Activated CD4-positive, alpha-beta T cell treated with anti-CD3 and anti-CD28 coated beads for 4 hours (primary cell): ENCODE measurements around the gene ENOPH1.
"Not testable (repeated sequence)": the region's sequence is repeated elsewhere in the genome, so short reads cannot be mapped to it uniquely, and the experiment has no call there.

Source experiments
- DNase-seq, 2 donors: peaks; one replicate each; pipeline ENCODE4 v3.0.0-alpha.2; 2020

ENOPH1 gene

DNA sequence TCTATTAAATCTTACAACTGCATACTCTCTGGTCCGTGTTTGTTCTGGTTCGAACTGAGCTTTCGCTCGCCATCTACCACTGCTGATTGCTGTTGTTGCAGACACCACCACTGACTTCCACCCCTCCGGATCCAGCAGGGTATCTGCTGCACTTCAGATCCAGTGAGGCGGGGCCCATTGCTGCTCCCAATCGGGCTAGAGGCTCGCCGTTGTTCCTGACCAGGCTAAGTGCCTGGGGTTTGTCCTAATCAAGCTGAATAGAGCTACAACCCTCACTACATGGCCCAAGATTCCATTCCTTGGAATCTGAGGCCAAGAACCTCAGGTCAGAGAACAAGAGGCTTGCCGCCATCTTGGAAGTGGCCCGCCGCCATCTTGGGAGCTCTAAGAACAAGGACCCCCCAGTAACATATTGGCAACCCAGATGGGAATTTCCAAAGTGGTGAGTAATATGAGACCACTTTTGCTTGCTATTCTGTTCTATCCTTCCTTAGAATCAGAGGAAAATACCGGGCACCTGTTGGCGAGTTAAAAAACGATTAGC, 43.3 kb downstream of the ENOPH1 start:
- no peak for DNase-seq

GRCh38 chr4:82475931-82476330, 45.5 kb downstream of the ENOPH1 start:
- DNase-seq: not testable (repeated sequence)

GRCh38 chr4:82477469-82477868, 47.1 kb downstream of the ENOPH1 start:
- not testable (repeated sequence) for DNase-seq

DNA sequence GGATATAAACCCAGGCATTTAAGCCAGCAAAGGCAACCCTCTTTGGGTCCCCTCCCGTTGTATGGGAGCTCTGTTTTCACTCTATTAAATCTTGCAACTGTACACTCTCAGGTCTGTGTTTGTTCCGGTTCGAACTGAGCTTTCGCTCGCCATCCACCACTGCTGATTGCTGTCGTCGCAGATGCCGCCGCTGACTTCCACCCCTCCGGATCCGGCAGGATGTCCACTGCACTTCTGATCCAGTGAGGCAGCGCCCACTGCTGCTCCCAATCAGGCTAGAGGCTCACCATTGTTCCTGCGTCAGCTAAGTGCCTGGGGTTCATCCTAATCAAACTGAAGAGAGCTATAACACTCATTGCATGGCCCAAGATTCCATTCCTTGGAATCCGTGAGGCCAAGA, 49.2 kb downstream of the ENOPH1 start:
- DNase-seq: no peak

GRCh38 chr4:82480771-82481505, 50.5 kb downstream of the ENOPH1 start:
- no peak for DNase-seq

GRCh38 chr4:82481506-82481840, 51.1 kb downstream of the ENOPH1 start:
- DNase-seq: no peak

- no peak for DNase-seq
These were observed 52.0 kb downstream of the ENOPH1 start for GRCh38 chr4:82482387-82482786.

DNA sequence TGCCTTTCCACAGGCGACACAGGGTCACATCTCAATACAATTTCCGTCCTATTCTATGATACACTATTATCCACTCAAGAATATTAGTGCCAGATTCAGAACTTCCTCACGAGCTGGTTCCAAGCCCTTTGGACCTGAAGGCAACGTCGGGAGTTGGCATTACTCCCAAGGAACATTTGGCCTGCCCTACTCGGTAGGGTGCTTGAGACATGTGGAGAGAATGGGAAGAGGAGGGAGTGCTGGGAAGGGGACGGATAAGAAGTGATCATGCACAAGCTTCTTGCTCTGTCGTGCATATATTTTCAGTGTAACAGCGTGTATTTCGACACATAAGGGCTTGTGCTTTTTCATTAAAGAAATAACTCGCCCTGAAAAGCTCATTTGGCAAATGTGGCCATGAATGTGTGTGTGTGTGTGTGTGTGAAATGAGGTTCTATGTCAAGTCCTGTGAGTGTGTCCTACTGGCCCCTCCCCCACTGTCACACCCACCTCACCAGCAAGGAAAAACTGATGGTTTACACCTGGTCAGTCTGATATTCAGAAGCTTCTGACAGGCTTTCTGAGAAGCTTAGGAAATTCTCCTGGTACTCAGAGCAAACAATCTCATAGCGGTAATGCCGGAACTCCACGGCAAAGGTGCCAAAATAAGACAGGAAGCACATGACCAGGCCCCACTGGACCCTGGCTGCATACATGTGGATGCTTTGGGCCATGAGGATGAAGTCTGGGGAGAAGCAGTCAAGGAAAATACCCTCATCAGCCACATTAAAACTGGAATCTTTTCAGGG, 54.8 kb downstream of the ENOPH1 start:
- no peak for DNase-seq

- DNase-seq: no peak
These were observed 58.7 kb downstream of the ENOPH1 start for GRCh38 chr4:82489076-82489475.

DNA sequence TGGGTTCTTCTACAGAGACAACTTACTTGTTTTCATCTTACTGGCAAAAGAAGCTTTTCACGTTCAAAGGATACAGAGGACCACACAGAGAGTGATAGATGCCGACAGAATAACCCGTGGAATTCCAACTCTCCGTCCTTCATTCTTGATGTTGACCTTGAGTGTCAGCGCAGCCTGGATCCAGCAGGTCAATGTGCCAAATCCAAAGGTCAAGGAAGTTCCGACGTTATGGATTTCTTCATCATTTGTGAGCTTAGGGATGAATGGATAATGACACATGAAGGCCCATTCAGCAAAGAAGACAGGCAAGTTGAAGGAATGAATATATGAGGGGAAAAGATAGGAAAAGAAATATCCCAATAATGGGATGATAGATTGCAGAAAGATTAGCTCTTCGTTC, 59.6 kb downstream of the ENOPH1 start:
- no peak for DNase-seq

- DNase-seq: no peak
These were observed 61.0 kb downstream of the ENOPH1 start for GRCh38 chr4:82491251-82491960.

DNA sequence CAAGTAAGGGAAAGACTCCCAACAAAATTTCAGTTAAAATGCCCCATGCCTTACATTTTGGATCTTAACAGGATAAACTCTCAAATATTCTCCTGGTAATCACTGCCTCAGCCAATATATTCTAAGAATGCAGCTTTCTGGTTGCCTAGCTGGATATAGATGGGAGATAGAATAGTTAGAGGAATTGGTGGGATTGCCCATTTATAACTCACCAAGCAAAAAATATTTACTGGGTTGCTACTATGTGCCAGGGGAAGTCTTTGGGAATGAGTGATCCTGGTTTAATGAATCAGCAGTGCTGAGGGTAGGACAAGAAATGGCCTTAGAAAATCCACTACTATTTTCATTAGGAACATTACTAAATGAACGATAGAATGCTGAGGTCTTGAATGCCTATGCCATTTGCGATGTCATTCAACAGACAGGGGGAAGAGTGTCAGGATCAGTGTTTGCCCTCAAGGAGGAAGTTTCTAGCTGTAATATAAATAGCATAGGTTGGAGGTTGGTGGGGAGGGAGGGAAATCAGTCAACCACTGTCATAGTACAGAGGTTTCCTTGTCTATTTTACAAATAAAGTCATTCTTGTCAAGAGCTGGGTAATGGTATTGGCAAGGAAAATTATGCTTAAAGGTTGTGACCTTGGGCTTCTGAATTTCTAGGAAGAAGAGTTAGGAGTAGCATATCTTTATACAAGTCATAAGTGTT, 63.5 kb downstream of the ENOPH1 start:
- no peak for DNase-seq

DNA sequence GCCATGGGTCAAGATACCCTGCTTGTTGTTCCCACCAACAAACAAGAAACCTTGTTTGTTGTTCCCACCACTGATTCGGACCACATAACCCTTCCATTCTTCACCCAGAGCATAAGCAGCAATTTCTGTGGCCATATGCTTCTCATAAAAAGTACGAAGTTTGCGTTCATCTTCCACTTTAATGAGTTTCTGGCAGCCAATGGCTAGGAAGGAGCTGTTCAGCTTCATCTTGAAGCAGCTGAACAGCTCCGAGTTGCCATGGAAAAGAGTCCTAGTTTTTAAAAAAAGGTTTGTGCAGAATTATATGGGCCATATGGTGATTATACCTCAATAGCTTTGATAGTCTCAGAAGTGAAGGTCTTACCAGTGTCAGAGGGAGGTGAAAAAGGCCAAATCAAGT, 65.3 kb downstream of the ENOPH1 start:
- no peak for DNase-seq

DNA sequence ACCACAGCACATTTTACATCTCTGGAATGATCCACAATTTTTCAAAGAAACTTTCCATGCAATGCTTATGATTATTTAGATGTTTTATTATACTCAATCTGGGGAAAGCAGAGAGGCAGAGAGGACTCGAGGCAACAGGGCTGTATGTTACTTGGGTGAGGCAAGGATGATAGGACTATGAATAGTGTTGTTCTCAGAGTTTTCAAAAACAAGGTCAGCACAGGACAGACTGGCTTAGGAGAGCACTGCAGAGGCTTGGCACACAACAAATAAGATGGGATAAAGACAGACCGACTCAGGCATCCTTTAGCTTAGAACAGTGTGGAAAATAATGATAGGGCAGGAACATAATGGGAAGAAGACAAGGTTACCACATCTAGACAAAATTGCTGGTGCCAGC, 66.0 kb downstream of the ENOPH1 start:
- DNase-seq: no peak

GRCh38 chr4:82499738-82500434, 69.5 kb downstream of the ENOPH1 start:
- no peak for DNase-seq

DNA sequence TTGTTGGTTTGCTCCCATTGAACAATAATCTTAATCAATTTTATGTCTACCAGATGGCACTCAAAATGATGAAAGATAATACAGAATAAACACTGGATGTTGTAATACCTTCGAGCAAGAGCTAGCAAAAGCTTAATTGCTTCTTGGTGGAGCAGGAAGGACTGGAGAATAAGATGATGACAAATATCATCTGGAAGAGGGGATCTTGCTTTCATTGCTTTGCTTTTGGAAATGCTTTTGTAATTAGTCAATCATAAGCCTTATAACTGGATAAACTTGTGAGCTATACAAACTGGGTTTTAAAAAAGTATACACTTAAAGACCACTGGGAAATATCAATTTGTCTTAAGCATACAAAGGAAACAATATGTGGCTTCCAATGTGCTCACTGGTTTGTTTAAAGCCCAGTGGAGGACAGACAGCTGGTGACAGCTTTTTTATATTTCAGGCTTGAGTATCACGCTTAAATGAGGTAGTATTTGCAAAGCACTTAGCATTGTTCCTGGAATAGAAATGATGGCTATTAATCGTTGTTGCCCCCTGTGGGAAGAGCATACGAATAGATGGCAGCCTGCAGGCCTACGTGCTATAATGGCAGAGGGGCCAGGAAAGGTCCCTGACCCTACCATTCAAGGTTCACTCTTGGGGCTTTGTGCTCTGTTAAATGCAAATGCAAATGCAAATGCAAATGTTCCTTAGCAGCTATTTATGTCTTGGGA, 70.2 kb downstream of the ENOPH1 start:
- no peak for DNase-seq

- DNase-seq: no peak
These were observed 70.7 kb downstream of the ENOPH1 start for GRCh38 chr4:82501154-82501442.

DNA sequence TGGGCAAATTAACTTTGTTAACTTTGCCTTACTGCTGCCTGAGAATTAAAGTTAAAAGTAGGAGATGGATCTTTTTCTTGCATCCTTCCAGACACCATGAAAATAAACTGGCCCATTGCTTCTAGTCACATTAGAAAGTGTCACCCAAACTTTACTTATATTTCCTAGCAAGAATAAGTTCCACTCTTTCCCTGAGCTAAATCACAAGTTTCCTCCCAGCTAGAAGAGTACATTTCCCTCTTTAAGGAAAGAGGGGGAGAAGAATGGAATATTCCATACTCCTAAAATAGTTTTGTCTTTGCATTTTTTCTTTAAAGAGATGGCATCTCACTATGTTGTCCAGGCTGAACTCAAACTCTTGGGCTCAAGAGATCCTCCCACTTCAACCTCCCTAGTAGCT, 77.6 kb downstream of the ENOPH1 start:
- no peak for DNase-seq

- no peak for DNase-seq
These were observed 78.5 kb downstream of the ENOPH1 start for GRCh38 chr4:82508806-82509428.

- DNase-seq: no peak
These were observed 79.8 kb downstream of the ENOPH1 start for GRCh38 chr4:82510216-82510615.
